Effector CD8-positive, alpha-beta T cell (primary cell): ENCODE measurements around the gene SRMS.
"Not testable (repeated sequence)": the region's sequence is repeated elsewhere in the genome, so short reads cannot be mapped to it uniquely, and the experiment has no call there.

Source experiments
- DNase-seq: peaks from one replicate; lab custom pipeline; 2025; lab: John Stamatoyannopoulos, UW

The SRMS gene

DNA sequence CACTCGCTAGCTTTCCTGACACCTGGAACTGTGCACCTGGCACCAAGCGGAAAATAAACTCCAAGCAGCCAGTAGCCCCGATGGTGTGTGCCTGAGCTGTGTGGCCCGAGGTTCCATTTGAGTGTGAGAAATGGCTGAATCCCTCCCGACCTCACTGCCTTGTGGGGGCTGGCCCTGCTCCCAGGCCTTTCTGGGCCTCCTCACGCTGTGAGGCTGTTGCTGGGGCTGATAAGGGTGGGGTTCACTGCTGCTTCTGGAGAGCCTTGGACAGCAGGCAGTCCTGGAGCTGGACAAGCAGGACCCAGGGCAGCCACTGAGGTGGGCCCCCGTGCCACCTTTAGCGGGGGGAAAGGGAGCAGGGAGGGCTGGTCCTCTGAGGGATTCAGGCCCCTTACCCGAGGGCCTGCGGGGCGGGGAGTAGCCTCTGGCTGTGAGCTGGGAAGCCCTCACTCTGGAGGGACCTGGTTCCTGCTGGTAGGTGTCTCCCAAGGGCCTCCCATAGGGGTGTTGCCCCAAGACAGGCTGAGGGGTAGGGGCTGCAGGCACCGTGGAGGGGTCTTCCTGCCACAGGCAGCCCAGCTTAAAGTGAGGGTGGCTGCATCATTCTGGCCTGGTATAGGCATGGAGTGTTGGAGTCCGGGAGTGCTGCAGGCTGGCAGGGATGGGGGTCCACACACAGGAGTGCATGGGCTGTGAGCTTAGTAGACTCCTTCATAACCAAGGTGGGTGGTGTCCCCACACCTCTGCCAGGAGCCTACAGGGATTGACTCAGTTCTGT, 25.3 kb downstream of the SRMS start:
- no peak for DNase-seq

DNA sequence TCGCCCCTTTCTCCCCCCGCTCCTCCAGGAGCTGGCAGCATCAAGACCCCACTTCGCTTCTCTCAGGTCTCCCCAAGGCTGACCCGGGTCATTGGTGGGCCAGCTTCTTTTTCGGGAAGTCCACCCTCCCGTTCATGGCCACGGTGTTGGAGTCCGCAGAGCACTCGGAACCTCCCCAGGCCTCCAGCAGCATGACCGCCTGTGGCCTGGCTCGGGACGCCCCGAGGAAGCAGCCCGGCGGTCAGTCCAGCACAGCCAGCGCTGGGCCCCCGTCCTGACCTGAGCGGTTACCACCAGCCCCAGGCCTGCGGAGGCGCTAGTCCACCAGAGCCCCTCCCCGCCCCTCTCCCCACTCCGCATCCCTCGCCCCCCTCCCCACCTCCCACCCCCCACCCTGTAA, 25.9 kb downstream of the SRMS start:
- DNase-seq, result no peak

DNA sequence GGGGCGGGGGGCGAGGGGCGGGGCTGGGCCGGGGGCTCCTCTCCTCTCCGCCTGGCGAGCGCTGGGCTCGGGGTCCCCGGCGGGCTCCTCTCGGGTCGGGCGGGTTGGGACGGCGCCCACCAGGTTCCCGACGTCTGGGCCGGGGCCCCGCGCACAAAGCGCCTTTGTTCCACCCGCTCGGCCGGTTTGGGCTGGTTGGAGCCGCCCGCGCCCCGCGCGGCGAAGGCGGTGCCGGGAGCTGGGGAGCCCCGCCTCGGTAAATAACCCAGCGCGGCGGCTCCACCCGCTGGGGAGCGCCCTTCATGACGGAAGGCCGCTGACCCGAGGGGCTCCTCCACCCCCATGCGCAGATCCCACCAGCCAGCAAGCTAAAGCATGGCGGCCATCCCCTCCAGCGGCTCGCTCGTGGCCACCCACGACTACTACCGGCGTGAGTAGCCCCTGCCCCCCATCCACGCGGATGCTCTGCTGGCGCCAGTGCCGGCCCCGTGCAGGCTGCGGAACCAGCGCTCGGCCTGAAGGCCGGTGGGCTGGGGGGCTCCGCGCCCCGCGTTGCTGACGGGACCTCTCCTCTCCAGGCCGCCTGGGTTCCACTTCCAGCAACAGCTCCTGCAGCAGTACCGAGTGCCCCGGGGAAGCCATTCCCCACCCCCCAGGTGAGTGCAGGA, 26.5 kb downstream of the SRMS start:
- DNase-seq, result peak; percentile 60

DNA sequence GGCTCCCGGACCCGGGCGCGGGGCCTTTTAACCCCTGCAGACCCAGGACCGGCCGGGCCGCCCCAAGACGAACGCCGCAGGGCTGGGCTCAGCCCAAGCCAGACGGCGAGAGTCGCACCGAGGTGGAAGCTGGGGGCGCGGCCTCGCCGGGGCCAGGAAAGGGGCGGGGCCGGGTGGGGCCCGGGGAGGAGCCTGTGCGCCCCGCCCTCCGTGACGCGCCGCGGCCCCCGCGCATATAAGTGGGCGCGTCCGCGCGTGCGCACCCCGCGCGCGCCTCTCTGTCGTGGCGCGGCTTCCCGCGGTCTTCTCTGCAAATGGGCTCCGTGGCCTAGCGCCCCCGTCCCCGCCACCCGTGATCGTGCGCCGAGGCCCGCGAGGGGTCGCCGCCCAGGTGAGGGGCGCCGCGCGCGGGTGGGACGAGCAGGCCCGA, 27.0 kb downstream of the SRMS start, which contains the start of gene PPDPF:
Gene PPDPF, plus strand, starts transcription at position 262 of the 430 bp plus-strand sequence. CDS start 544 bp downstream, outside the sequence.
- peak; percentile 77 for DNase-seq

DNA sequence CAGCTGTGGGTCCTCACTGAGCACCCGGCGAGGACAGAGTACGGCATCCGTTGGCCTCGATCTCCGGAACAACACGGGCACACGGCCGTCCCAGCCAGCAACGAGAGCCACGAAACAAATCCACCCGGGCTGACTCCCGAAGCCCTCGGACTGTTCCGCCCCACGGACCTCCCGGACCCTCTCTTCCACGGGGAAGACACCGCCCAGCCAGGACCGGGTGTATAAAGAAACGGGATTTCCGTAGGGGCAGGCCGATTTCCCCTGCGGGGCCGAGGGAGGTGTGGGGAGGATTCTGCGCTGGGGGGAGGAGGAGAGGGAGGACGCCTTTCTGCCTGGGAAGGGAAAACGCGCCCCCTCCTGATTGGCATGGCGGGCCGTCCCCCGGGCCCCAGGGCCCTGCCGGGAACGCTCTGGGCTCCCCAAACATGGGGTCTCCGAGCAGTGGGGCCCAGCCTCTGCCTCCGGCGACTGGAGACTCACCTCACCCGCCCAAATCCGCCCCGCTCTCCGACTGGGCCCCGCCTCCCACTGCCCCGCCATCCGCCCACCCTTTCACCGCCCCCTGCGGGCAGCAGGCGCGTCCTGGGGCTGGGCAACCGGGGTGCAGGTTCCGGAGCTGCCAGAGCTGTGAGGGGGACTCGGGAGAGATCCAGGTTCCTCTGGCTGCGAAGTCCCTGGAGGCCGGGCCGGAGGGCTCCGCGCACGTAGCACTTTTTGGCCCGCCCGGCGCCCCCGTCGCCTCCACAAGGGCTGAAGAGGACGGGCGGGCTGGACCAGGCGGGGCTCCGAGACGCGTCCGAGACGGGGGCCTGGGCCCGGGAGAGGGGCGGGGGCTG, 27.7 kb downstream of the SRMS start:
- DNase-seq, result peak; percentile 54

DNA sequence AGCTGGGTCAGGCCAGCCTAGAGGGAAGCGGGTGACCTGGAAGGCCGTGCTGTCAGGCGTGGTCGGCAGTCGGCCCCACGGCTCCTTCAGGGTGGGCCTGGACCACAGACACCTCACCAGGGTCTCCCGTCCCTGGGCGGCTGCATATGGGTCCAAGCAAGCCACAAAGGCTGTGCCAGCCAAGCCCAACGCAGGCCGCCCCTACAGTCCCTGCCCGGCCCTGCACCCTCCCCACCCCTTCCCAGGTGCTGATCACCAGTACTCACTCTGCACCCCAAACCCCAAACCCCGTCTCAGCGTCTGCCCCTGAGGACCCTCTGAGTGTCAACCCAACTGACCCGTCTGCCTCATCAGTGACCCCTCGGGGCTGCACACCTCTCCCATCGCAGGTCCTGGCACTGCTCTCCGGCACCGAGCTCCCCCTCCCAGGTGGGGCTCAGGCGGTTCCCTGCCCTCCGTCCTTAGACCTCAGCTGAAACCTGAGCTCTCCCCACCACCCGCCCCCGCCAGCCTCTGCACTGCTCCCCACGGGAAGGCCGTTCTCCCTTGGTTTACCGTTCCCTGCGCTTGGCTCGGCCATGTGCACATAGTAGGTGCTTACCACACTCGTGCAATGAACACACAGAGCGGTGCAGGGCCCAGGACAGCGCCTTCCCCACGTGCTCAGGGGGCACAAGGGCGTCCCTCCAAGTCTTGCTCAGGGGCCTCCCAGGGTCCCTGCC, 28.4 kb downstream of the SRMS start:
- DNase-seq, result no peak

DNA sequence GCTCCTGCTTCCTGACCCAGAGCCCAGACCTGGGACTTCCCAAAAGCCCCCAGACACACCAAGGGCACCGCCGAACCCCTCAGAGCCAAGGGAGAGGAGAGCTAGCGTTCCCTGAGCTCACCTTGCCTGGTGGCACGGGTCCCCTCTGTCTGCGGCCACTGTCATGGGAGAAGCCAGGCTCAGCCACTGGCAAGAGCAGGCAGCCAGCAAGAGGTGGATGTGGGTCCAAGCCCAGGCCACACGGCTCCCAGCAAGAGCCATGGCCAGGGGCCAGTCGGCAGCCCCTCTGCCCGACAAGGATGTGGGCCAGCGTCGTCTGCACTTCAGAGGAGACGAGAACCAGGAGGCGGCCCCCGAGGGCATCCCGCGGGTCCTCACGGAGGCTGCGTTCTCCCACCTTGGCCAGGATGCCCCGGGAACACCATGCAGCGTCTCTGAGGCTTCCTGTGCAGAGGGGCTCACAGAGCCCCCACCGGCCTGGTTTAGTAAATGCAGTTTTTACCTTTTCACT, 29.1 kb downstream of the SRMS start:
- DNase-seq, result no peak

DNA sequence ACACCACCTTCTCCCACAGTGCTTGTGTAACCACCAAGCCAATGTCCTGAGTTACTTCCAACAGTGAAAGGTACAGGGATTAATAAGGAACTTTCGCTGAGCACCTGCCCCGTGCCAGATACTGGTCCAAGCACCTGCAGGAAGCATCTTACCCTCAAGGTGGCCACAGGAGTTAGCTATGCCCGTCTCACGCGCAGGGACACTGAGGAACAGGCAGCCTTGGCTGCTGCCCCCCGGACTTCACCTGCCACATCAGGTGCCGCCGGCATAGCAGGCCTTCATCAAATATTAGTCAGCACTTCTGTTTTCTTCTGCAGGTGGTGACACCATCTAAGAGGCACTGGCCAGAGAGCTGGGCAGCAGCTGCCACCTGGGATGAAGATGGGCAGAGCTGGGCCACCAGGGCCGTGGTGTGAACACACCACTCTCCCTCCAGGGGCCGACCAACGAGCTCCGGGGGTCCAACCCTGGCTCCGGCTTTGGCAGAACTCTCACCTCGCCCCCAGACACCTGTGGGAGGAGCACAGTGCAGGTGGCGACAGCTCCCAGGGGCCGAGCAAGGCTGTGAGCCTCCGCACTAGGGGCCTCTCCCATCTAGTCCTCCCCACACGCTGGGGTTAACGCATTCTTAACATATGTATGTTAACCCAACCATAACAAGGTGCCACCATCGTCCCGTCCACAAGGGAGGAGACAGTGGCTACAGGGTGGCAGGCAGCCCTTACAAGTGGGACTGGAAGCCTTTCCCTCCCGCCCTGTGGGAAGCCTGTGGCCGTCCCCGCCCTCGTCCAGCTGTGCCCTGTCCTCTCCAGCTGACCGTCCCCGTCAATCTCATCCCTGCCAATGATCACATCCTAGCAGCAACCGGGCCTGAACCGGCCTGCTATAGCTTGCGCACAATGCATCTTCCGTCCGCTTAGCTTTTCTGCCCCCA, 29.9 kb downstream of the SRMS start:
- DNase-seq, result no peak

DNA sequence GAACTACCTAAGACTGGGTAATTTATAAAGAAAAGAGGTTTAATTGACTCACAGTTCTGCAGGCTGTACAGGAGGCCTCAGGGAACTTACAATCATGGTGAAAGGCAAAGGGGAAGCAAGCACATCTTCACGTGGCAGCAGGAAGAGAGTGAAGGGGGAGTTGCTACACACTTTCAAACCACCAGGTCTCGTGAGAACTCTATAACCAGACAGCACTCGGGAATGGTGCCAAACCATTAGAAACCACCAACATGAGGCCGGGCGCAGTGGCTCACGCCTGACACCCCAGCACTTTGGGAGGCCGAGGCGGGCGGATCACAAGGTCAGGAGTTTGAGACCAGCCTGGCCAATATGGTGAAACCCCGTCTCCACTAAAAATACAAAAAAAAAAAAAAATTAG, 33.0 kb downstream of the SRMS start:
- DNase-seq, result not testable (repeated sequence)

DNA sequence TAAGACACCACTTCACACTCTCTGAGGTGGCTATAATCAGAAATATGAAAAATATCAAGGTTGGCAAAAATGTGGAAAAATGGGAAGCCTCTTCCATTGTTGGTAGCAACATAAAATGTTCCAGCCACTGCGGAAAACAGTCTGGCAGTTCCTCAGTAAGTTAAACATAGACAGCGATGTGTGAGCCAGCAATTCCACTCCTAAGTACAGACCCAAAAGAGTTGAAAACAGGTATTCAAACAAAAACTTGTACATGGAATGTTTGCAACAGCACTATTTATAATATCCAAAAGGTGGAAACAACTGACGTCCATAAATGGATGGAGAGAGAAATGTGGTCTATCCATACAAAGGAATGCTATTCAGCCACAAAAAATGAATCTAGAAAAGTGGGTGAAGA, 34.3 kb downstream of the SRMS start:
- DNase-seq, result no peak

DNA sequence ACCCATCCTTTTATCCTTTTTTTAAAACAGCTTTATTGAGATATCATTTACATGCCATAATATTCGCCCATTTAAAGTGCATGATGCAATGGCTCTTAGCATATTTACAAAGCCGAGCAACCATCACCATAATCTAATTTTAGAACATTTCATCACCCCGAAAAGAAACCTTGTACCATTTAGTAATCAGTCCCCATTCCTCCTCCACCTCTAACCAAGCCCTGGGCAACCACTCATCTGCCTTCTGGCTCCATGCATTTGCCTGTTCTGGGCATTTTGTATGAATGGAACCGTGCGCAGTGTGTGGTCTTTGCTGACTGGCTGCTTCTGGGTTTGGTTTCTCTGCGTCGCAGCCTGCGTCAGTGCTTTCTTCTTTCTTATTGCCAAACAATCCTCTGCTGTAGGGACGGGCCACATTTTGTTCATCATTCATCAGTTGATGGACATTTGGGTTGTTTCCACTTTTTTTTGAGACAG, 38.4 kb downstream of the SRMS start:
- DNase-seq, result no peak

DNA sequence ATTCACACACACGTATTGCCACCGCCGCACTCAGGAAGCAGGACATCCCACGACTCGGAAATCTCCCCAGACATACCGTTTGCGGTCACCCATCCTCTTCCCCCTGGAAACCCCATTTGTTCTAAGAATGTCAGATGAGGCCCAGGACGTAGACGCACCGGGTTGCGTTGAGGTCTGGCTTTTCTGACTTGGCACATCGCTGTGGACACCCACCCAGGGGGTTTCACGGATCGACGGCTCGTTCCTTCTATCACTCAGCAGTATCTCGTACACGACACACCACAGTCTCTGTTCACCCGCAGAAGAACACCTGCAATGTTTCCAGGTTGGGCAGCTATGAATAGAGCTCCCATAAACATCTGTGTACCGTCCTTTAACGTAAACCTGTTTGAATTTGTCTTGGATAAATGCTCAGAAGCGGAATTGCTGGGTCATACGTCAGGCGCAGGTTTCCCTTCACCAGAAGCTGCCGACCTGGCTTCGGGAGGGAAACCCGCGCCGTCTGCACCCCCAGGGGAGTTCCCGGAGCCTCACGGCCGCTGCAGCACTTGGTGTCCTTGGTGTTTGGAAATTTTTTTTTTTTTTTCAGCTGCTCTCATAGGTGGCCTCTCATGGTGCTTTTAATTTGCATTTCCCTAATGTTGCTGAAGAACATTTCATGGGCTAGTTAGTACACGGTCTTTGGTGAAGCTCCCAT, 39.3 kb downstream of the SRMS start:
- DNase-seq, result no peak

DNA sequence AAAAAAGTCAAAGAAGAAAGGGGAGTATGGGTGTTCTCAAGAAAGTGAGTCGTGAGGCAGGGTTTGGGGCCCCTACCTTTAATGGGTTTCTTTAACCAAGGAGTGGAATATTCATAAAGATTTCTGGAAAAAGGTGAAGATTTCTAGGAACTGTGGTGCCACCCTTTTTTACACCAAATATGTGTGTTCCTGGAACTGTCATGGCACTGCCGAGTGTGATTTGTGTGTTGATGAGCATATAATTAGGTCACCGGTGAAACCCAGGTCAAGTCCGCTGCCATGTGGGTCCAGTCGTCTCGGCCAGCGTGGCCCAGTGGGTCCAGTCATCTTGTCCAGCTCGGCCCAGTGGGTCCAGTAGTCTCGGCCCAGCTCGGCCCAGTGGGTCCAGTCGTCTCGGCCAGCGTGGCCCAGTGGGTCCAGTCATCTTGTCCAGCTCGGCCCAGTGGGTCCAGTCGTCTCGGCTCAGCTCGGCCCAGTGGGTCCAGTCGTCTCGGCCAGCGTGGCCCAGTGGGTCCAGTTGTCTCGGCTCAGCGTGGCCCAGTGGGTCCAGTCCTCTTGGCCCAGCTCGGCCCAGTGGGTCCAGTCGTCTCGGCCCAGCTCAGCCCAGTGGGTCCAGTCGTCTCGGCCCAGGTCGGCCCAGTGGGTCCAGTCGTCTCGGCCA, 40.3 kb downstream of the SRMS start:
- DNase-seq, result no peak

DNA sequence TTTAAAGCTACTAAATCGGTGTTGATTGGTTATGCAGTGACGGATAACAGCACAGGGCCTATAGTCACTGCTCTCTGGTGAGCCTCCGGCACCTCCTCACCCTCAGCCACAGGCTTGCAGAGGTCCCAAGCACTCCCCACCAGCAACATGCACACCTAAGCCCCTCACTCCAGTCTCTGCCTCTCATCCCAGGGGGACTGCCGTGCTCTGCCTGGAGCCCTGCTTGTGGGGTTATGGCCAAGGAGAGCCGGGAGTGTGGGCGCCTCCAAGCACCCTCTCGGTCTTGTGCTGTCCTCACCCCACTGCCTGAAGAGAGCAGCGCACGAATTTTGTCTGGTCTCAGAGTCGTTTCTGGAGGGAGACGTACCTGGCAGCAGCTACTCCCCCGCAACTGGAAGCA, 41.8 kb downstream of the SRMS start:
- DNase-seq, result no peak

DNA sequence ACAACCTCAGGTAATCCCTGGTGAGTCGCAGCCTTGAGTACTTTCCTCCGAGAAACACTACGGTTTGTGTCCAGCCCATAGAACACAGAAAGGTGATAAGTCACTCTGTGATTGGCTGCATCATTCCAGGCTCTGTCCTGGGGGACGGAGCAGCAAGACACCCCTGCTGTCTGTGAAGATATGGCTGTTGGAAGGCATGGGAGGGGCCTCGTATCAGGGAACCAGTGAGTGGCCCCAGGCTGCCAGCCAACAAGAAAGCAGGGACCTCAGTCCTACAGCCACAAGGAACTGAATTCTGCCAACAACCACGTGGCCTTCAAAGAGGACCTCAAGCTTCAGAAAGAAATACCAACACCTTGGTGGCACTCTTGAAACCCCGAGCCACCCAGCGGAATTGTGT, 42.3 kb downstream of the SRMS start:
- DNase-seq, result no peak

DNA sequence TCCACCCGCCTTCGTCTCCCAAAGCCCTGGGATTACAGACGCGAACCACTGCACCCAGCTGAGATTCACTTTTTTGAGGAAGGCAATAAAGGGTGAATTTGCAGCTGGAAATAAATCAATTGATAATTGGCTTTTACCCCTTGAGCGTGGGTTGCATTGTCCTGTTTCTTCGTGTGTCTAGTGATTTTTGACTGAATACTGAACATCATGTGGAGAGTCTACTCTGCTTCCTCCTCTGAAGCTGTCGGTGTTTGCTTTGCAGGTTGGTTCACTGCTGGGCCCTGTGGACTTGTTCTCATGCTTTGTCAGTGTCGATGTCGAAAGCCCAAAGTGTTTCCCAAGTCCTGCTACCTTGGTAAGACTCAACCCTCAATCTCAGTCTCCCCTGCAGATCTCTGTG, 42.9 kb downstream of the SRMS start:
- no peak for DNase-seq

DNA sequence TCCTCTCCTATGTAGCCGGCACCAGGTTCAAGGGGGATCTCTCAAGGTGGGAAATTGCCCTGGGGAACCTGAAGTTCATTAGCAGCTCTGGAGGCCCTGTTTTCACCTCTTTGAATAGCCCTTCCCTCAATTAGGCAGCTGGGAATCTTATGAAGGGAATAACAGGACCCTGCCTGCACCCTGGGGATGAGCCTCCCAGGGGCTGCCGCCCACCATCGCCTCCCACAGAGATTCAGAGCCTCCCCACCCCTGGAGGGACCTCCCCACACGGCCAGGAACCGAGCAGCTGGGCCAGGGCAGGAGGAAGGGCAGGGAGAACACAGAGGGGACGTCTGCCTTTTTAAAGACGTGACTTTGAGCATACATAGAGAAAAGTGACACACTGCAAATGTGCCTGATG, 44.0 kb downstream of the SRMS start:
- no peak for DNase-seq

DNA sequence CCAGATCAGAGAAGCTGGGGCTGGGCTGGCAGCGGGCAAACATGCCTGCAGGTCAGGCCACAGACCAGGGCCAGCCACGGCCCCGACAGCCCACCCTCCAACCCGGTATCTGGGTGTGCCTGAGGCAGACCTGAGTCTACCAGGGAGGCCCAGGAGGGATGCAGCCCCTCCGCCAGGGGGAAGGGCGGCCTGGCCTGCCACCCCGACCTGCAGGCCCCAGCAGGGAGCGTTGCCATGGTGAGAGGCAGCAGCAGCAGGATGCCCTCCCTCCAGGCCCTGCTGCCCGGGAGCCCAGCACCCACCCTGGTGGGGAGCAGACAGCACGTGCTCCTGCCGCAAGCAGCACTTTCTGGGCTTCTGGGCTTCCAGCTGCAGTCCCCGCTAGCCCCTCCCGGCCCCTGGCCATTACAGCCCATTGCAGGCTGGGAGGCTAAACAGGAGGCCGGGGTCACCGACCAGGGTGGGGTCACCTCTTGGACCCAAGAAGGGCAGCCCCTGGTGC, 44.8 kb downstream of the SRMS start:
- DNase-seq, result no peak
